Muscle of leg (tissue), 11 donors: ENCODE results near the gene ATRIP. TPM values are rescaled to one million over a fixed set of nuclear protein-coding genes. Genes with fewer than 3 reads are reported as not detected.

ENCODE experiments used
- DNase-seq: peaks from one replicate; pipeline ENCODE4 v3.0.0; 2013
- H3K27ac ChIP-seq: one replicate; pipeline ENCODE4 v1.5.1; 2013; ENCODE audit warnings: mild to moderate bottlenecking, low read length, control low read depth
- H3K27me3 ChIP-seq: one replicate; pipeline ENCODE4 v1.6.1; 2013; ENCODE audit warnings: low read length; ENCODE audit not compliant: control insufficient read depth, insufficient read depth
- H3K36me3 ChIP-seq: one replicate; pipeline ENCODE4 v1.6.1; 2013; ENCODE audit warnings: low read length; ENCODE audit not compliant: control insufficient read depth, insufficient read depth
- H3K4me1 ChIP-seq: one replicate; pipeline ENCODE4 v1.6.1; 2013; ENCODE audit warnings: low read length; ENCODE audit not compliant: control insufficient read depth, insufficient read depth
- H3K4me3 ChIP-seq: one replicate; pipeline ENCODE4 v1.5.1; 2013; ENCODE audit warnings: low read length, control low read depth
- H3K9me3 ChIP-seq: replicated peaks from 2 replicates; pipeline ENCODE4 v1.6.1; 2013; ENCODE audit warnings: low read depth, low read length; ENCODE audit not compliant: control insufficient read depth
- WGBS: methylation state at CpG from one replicate; pipeline ENCODE4 v1.1.5; 2013; ENCODE audit warnings: missing lambda C conversion rate; ENCODE audit not compliant: insufficient coverage; 5-methylcytosine and 5-hydroxymethylcytosine counted together
- polyA plus RNA-seq, 8 donors: library from polyadenylated mRNA; unstranded; fragments of 120-200 nt; gene quantifications; one replicate each; pipeline versions ENCODE4 v1.2.1 to v1.2.3, GENCODE V29; 2013; ENCODE audit warnings: inconsistent platforms in 1 of 8, low replicate concordance in 1 of 8; ENCODE audit not compliant: insufficient read length in 8 of 8, insufficient read depth in 1 of 8
- total RNA-seq: library from RNA; stranded (reverse); fragments of 120-200 nt; gene quantifications from one replicate; pipeline ENCODE4 v1.2.4, GENCODE V29; 2013

Gene ATRIP
- total and polyA plus RNA-seq, 9 donors, result 6.5 to 9.6 (median 7.8) TPM

DNA sequence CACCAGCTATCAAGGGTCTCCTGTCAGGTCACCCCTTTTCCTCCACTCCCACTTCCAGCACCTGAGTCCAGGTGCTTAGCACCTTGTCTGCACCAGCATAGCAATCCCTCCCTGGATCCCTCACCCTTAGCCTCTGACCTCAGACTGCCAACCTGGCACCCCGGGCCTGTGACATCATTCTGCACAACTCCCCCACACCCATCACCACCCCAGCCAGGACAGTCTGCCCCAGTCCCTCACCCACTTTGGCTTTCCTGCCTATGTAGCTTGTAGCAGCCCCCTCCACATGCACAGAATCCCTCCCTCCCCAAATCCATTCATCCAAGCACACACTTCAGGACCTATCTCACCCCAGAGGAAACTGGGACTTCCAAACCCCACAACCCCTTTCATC is 15.8 kb upstream of the ATRIP start:
- no peak overlapping the region for H3K27ac ChIP-seq
- no peaks in the 10 kb centered on the region for H3K9me3 ChIP-seq
- H3K27me3 ChIP-seq, result no peaks in the 10 kb centered on the region
- H3K4me1 ChIP-seq, result peaks cover 39% of the 10 kb centered on the region
- no peak for DNase-seq
- WGBS, result 64% methylated on average over 1 of the region's 1 CpG
- H3K4me3 ChIP-seq, result no peak overlapping the region
- H3K36me3 ChIP-seq, result peaks cover 36% of the 10 kb centered on the region

DNA sequence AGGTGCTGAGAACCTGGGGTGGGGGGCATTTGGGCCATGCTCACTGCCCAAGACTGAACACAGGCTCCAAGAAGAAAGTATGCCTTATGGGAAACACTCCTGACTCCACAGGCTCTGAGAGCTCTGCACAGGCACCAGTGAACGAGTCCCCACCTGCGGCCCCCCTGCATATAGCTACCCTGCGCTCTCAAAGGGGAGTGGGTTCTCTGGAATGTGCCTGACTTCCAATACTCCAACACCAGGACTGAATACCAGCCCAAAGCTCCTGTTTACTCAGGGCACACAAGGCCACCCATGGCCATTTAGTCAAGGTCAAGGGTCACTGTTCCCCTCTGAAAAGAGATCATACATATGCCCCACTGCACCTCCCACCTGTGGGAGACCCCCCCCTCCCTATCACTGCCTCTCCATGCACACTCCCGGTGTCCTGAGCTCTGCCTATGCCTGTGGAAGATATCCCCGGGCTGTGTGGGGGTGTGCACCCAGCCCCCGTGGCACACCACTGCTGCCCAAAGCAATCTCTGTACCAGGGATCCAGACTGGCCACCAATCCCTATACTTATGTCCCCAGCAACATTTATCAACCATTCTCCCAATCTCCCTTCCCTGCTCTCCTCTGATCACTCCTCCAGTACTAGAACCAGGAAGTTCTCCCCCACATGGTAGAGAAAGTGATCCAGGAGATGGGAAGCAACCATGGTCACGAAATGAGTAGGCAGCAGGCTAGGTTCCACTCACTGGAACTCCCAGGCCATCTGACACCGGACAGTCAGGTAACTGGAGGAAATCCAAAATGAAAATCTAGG is 15.1 kb upstream of the ATRIP start:
- no peak overlapping the region for H3K4me3 ChIP-seq
- peaks cover 32% of the 10 kb centered on the region for H3K4me1 ChIP-seq
- H3K27me3 ChIP-seq, result no peaks in the 10 kb centered on the region
- peaks cover 36% of the 10 kb centered on the region for H3K36me3 ChIP-seq
- 84% methylated on average over 6 of the region's 8 CpGs for WGBS
- H3K27ac ChIP-seq, result no peak overlapping the region
- H3K9me3 ChIP-seq, result no peaks in the 10 kb centered on the region
- DNase-seq, result no peak

DNA sequence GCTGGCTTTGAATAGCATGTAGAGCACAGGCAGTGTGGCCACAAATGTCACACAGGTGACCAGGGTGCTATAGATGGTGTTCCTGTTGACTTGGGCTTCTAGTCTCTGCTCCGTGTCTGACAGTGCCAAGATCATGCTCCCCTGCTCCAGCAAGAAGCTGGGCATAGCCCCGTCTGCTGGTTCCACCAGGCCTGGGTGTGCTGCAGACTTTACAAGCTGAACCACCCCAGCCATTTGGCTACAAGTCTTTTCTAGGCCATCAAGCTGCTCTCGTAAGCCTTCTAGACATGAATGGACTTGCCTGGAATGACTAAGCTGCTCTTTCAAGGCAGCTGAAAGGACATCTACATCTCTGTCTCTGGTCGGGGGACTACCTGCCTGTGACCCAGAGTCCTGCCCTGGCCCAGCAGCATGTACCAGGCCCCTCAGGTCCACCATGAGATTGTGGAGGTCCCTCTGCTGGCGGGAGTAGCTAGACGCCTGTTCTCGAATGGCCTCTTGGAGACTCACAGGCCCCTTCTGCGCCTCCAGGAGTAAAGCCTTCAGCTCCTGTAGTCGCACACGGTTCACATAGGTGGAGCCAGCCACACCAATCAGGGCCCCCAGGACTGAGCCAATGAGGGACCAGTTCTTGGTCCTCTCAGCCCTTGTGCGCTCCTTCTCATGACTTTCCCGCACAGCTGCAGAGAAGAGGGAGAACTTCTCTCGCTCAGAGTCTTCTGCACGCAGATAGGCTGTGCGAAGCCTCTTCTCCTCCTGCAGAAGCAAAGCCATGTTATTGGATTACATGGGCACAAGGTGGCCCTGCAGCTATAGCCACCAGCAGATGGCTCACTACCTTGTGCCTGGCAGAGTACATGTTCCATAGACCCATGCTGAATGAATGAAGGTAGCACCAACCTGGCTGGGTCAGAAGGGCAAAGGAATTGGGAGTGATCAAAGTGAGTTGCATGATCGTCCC is 13.8 kb upstream of the ATRIP start:
- Histone ChIP-seq H3K9me3 (no peaks in the 10 kb centered on the region), H3K4me3 (no peak overlapping the region), H3K27ac (no peak overlapping the region), H3K36me3 (peaks cover 36% of the 10 kb centered on the region), H3K4me1 (peaks cover 19% of the 10 kb centered on the region), H3K27me3 (no peaks in the 10 kb centered on the region)
- 68% methylated on average over 12 of the region's 16 CpGs for WGBS
- no peak for DNase-seq

DNA sequence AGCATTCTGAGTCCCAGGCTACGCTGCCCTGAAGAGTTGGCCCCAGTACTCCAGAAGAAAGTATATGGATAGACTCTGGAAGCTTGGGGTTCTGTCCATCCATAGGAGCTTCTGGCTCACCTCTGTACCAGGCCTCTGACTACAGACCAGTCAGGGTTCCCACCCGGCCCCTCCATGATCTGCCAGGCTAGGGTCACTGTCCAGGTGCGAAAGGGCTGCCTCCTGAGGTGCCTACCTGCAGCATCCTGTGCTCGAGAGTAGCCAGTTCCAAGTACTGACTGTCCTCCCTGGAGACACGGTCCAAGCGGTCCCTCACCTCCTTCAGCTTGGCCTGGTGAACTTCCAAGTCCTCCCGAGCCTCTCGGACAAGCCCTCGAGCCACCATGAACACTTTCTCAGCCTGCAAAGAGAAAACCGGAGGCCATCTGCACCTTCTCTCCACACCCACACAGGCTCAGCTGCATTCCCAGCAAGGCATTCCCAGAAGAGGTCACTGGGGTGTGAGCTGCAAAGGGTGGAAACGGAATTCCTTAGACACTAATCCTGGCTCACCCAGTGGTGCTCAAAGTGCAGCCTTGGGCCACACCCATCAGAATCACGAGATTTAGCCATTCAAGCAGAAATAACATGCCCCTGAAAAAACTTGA is 12.9 kb upstream of the ATRIP start:
- H3K27ac ChIP-seq, result peak overlapping the region; percentile 9
- H3K4me1 ChIP-seq, result peaks cover 10% of the 10 kb centered on the region
- H3K27me3 ChIP-seq, result no peaks in the 10 kb centered on the region
- H3K9me3 ChIP-seq, result no peaks in the 10 kb centered on the region
- H3K36me3 ChIP-seq, result peaks cover 36% of the 10 kb centered on the region
- WGBS, result 84% methylated on average over 6 of the region's 12 CpGs
- no peak for DNase-seq
- H3K4me3 ChIP-seq, result no peak overlapping the region

DNA sequence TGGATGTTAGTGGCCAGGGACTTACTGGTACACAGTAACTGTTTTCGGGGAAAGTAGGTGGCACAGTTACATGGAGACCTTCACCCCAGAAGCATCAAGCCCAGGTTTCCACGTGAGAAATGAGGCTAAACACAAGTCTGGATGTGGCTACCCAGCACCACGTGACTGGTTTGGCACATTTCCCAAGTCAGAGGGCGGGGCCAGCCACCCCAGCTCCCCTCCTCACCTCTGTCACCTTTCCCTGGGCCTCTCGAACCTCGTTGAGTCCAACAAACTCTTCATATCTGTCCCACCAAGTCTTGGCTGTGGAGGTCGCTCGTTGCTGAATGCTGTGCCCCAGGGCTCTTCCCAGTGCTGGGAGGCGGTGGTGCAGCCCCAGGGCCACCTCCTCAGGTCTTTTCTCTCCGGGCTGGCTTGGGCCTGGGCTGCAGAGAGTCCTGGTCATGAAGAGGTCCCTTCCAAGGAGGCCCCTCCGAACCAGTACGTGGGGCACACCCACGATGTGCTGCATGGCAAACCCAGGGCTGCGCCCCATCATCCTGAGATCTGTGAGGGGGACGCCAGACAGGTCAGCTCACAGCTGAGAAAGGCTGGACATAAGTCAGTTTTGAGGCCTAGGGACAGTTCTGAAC is 11.8 kb upstream of the ATRIP start:
- Histone ChIP-seq H3K4me1 (peaks cover 14% of the 10 kb centered on the region), H3K36me3 (peaks cover 36% of the 10 kb centered on the region), H3K9me3 (no peaks in the 10 kb centered on the region), H3K27ac (no peak overlapping the region), H3K27me3 (no peaks in the 10 kb centered on the region), H3K4me3 (no peak overlapping the region)
- DNase-seq, result no peak
- WGBS, result 86% methylated on average over 14 of the region's 15 CpGs

DNA sequence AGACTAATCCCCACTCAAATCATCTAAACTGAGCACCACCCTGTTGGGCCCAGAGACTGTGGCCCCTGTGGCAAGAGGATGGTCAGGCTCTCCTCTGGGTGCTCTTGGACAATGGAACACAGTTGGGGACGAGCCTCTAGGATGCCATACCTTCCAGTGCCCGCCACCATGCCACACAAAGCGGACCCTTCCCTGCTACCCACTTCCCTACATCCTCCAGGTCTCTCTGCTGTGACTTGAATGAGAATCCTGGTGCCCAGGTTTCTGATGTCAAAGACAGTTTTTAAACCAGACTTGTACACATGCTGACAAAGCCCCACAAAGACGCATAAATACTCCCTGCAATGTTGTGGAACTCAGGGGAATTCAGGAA is 11.3 kb upstream of the ATRIP start:
- no peaks in the 10 kb centered on the region for H3K27me3 ChIP-seq

DNA sequence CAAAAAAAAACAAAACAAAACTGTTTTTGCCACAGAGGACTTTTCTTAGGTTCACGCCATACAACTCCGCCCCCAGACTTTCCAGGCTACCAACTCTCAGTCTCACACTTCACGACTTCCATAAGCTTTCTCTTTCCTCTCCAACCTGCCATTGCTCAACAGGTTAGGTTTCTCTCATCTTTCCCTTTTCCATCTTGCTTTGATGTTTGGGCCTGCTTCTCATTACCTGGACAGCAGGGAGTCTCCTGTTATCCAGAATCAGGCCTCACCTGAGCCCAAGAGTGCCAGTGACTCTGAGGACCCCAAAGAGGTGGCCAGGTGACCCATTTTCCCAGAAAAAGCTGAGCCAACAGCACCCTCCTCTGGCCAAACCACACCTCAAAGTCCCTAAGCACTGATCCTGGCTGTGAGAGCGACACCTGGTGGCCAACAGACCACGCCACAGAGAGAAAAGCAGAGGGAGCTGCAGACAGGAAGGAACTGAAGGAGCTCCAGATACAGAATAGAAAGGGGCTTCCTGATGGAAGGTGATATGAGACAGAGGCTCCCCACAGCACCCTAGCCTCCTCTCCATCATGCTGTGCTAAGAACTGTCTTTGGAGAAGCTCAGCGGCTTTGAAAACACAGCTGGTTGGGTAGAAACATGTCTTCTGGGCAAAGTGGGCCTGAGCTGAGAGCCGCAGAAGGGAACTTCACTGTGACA is 10.6 kb upstream of the ATRIP start:
- 62% methylated on average over 5 of the region's 7 CpGs for WGBS
- H3K4me3 ChIP-seq, result no peak overlapping the region
- no peaks in the 10 kb centered on the region for H3K27me3 ChIP-seq
- H3K36me3 ChIP-seq, result peaks cover 36% of the 10 kb centered on the region
- peak; percentile 88 for DNase-seq
- peaks cover 8% of the 10 kb centered on the region for H3K4me1 ChIP-seq
- H3K27ac ChIP-seq, result no peak overlapping the region
- no peaks in the 10 kb centered on the region for H3K9me3 ChIP-seq

More for the DNA sequence above, 11.3 kb upstream of the ATRIP start:
- Histone ChIP-seq H3K4me1 (peaks cover 9% of the 10 kb centered on the region), H3K36me3 (peaks cover 36% of the 10 kb centered on the region), H3K4me3 (no peak overlapping the region), H3K9me3 (no peaks in the 10 kb centered on the region), H3K27ac (no peak overlapping the region)
- 67% methylated on average over 3 of the region's 4 CpGs for WGBS
- DNase-seq, result no peak

DNA sequence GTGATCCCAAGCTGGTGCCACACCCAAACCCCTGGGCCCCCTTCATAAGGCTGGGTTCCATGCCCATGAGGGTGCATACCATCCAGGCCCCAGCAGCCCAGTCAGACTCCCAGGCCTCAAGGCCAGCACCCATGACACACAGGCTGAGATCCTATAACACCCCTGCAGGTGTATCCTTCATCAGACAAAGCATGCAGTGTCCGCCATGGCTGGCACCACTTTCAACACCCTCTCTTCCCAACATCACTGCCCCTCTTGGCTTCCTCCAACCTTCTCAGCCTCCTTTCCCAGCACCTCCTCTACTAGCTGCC is 10.1 kb upstream of the ATRIP start:
- no peak for DNase-seq
- H3K4me1 ChIP-seq, result peaks cover 12% of the 10 kb centered on the region
- 80% methylated on average over 1 of the region's 1 CpG for WGBS
- H3K4me3 ChIP-seq, result no peak overlapping the region
- H3K36me3 ChIP-seq, result peaks cover 34% of the 10 kb centered on the region
- H3K27ac ChIP-seq, result no peak overlapping the region
- no peaks in the 10 kb centered on the region for H3K9me3 ChIP-seq
- no peaks in the 10 kb centered on the region for H3K27me3 ChIP-seq

DNA sequence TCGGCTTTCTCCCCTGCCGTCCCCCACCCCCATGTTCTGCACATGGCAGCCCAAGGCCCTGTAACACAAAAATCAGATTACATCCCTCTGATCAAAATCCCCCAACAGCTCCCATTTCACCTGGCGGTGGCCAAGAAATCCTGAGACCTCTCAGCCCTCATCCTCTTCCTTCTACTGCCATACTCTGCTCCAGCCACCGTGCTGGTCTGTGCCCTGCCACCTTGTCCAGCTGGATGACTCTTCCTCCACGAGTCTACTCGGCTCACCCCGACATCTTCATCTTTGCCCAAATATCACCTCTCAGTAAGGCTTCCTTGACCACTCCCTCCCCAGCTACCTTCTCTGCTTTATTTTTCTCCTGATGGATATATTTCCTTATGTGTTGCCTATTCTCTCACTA is 9.7 kb upstream of the ATRIP start:
- Histone ChIP-seq H3K27ac (no peak overlapping the region), H3K36me3 (peaks cover 33% of the 10 kb centered on the region), H3K27me3 (no peaks in the 10 kb centered on the region), H3K9me3 (no peaks in the 10 kb centered on the region), H3K4me3 (no peak overlapping the region), H3K4me1 (peaks cover 15% of the 10 kb centered on the region)
- DNase-seq, result no peak
- 88% methylated on average over 7 of the region's 7 CpGs for WGBS
